Tibial nerve (tissue), 4 donors: ENCODE data around the gene NTM.

Experiments
- EP300 ChIP-seq, 2 donors: sonication (generic); formaldehyde crosslinking; IDR thresholded peaks; one replicate each; pipeline ENCODE4 v1.6.1; 2017; ENCODE audit warnings: antibody characterized with exemption in 2 of 2, mild to moderate bottlenecking in 1 of 2
- POLR2A ChIP-seq, 2 donors: fragments of 450-650 bp; IDR thresholded peaks; one replicate each; pipeline ENCODE4 v1.6.1; 2017; ENCODE audit warnings: antibody characterized with exemption in 2 of 2, mild to moderate bottlenecking in 2 of 2, moderate library complexity in 2 of 2
- TF ChIP-seq, protein P1 (sequence below), 5 experiments: fragments of 200-600 bp in 3 of 5; fragments of 450-650 bp in 2 of 5; sonication (generic) in 3 of 5; IDR thresholded peaks; one replicate each; pipeline ENCODE4 v1.5.1; 2016 to 2019; ENCODE audit warnings: antibody characterized with exemption in 5 of 5, mild to moderate bottlenecking in 3 of 5, moderate library complexity in 2 of 5

DNA sequence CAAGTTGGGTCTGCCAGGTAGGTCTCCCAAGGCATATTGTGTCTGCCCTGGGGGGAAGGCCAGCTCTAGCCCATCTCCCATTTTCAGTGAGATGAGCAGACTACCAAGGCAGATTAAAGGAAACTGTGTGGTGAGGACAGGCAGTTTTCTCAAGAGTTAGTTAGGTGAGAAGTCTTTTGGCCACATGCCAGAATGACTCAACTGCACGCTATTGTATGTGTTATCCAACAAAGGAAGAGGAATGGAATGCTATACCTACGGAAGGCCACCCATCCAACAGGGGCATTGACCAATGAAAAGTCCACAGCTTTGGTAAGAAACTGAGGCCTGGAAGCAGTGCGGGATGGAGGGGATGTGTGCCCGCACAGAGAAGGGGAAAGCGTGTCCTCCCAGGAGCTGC is 941.7 kb downstream of the NTM start:
- TF ChIP-seq EP300 (IDR thresholded peaks at IDR 0.05), result no peak
- TF ChIP-seq, protein P1, sequence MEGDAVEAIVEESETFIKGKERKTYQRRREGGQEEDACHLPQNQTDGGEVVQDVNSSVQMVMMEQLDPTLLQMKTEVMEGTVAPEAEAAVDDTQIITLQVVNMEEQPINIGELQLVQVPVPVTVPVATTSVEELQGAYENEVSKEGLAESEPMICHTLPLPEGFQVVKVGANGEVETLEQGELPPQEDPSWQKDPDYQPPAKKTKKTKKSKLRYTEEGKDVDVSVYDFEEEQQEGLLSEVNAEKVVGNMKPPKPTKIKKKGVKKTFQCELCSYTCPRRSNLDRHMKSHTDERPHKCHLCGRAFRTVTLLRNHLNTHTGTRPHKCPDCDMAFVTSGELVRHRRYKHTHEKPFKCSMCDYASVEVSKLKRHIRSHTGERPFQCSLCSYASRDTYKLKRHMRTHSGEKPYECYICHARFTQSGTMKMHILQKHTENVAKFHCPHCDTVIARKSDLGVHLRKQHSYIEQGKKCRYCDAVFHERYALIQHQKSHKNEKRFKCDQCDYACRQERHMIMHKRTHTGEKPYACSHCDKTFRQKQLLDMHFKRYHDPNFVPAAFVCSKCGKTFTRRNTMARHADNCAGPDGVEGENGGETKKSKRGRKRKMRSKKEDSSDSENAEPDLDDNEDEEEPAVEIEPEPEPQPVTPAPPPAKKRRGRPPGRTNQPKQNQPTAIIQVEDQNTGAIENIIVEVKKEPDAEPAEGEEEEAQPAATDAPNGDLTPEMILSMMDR (IDR thresholded peaks at IDR 0.05), result no peak
- TF ChIP-seq POLR2A (IDR thresholded peaks at IDR 0.05), result no peak
